GM19328 (cell line): ENCODE measurements around the gene ZNF613.
"Not testable (repeated sequence)": the region's sequence is repeated elsewhere in the genome, so short reads cannot be mapped to it uniquely, and the experiment has no call there.

Experiments used
- ATAC-seq: cut with Tn5 transposase; IDR thresholded peaks from one replicate; pipeline ENCODE4 v1.9.1; 2021; ENCODE audit warnings: mild to moderate bottlenecking, moderate library complexity; ENCODE audit not compliant: unreplicated experiment

Gene ZNF613

DNA sequence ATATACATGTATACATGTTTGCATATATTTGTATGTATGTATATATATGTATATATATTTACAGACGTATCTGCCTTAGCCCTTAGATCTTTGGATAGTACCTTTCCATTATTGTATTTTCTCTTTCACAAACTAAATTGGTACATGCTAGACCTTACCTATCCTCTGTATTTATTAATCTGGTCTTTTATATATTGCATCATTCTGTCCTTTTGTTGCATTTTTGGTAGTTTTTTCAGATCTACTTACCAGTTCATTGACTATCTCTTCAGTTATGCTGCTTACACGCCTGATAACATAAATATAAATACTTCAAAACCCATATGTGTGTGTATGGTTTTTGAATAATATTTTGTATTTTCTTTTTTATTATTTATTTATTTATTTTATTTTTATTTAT is 11.7 kb downstream of the ZNF613 start:
- ATAC-seq, result no peak

DNA sequence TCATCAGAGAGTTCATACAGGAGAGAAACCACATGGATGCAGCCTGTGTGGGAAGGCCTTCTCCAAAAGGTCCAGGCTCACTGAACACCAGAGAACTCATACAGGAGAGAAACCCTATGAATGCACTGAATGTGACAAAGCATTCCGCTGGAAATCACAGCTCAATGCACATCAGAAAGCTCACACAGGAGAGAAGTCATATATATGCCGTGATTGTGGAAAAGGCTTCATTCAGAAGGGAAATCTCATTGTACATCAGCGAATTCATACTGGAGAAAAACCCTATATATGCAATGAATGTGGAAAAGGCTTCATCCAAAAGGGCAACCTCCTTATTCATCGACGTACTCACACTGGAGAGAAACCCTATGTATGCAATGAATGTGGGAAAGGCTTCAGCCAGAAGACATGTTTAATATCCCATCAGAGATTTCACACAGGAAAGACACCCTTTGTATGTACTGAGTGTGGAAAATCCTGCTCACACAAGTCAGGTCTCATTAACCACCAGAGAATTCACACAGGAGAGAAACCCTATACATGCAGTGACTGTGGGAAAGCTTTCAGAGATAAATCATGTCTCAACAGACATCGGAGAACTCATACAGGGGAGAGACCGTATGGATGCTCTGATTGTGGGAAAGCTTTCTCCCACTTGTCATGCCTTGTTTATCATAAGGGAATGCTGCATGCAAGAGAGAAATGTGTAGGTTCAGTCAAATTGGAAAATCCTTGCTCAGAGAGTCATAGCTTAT is 17.7 kb downstream of the ZNF613 start:
- no peak for ATAC-seq

GRCh38 chr19:51946602-51947001 is 19.3 kb downstream of the ZNF613 start:
- no peak for ATAC-seq

DNA sequence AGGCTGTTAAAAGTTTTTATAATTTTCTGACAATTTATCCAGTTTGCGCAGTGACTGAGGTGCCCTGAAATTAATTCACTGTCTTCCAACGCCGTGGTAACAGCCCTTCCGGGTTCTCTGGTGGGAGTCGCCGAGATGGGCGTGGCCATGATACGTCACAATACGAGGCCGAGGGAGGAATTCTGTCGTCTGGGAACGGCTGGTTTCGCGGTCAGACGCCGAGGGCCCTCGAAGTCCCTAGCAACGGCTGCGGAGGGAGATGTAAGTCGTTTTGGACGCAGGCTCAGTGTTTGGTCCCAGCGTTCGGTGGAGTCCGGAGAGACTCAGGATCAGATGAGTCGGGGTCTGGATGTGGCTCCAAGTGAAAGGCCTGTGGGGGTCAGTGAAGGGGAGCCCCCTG is 21.7 kb downstream of the ZNF613 start:
- no peak for ATAC-seq

GRCh38 chr19:51957846-51958245 is 30.6 kb downstream of the ZNF613 start:
- not testable (repeated sequence) for ATAC-seq

DNA sequence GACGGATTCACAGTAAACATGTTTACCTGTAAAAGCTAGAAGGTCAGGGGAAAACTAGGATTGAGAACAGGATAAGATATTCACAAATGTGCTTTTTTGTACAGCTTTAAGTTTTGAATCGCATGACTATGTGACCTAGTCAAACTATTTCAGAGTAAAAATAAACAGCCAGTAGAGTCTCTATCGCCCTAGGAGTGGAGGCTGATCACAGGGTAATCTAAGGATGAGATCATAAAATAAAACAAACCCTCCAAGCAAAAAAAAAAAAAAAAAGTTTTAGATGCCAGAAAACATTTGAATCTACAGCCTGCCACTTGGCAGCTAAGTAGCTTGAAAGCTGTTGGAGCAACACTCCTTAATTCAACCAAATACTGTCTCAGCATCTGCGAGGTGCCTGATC is 32.5 kb downstream of the ZNF613 start:
- ATAC-seq, result no peak

- ATAC-seq, result not testable (repeated sequence)
Observed at GRCh38 chr19:51960621-51961233, 33.5 kb downstream of the ZNF613 start.

GRCh38 chr19:51965583-51965982 is 38.3 kb downstream of the ZNF613 start:
- ATAC-seq, result no peak

- no peak for ATAC-seq
Observed at GRCh38 chr19:51970718-51971117, 43.4 kb downstream of the ZNF613 start.

DNA sequence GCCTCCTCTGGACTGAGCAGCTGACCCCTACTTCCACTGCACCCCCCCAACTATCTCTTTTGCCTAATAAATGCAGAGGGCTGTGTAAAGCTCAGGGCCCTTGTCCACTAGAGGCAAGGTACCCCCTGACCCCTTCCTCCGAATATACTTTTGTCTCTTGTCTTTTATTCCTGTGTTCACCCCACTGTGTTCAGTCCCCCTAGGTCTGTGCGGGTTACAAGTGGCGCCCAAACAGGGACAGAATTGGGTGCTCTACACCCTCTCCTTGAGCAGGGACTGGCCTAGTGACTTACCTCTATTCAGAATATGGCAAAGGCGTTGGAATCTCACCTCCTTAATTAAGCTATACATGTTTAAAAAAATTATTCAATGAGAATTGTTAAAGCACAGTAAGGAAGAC is 44.4 kb downstream of the ZNF613 start:
- ATAC-seq, result no peak

DNA sequence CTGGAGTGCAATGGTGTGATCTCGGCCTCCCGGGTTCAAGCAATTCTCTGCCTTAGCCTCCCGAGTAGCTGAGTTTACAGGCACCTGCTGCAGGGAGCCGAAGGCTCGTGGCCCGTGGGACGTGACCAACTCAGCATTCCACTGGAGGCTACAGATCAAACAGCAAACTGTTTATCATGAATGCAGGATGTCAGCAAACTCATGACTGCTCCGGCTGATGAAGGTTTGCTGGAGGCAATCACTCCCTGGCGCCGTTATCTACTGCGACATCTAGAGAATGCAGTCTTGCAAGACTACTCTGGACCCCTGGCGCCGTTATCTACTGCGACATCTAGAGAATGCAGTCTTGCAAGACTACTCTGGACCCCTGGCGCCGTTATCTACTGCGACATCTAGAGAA is 48.5 kb downstream of the ZNF613 start:
- not testable (repeated sequence) for ATAC-seq

DNA sequence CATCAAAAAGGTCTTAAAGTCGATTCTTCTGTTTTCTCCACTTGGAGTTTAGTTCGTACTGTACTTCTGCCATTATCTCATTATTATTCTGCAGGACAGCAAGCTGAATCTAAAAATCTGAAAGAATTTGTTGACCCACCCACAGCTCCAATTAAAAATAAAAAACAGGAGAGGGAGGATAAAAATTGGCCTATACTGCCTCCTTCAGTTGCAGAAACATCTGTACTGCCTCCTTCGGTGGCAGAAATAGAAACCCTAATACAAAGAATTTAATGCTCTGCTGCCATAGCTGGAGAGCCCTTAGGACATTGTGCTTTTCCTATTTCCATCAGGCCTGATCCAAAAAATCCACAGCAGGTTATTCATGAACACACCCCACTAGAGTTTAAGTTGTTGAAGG is 49.6 kb downstream of the ZNF613 start:
- ATAC-seq, result no peak

DNA sequence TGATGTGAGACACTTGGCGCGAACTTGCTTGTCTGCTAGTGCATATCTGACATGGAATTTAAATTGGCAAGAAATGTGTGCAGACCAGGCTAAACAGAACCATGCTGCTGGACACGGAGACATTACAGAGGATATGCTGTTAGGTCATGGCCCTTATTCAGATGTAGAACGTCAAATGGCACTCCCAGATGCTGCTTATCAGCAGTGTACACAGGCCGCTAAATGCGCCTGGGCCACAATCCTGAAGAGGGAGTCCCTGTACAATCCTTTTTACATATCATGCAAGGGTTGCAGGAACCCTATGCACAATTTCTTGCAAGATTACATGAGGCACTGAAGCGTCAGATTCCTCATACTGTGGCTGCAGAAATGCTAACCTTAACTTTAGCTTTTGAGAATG is 50.1 kb downstream of the ZNF613 start:
- no peak for ATAC-seq

GRCh38 chr19:51978882-51979281 is 51.6 kb downstream of the ZNF613 start:
- ATAC-seq, result no peak

- ATAC-seq, result no peak
Observed at GRCh38 chr19:51980116-51980736, 53.0 kb downstream of the ZNF613 start.

- not testable (repeated sequence) for ATAC-seq
Observed at GRCh38 chr19:51980926-51981325, 53.7 kb downstream of the ZNF613 start.

DNA sequence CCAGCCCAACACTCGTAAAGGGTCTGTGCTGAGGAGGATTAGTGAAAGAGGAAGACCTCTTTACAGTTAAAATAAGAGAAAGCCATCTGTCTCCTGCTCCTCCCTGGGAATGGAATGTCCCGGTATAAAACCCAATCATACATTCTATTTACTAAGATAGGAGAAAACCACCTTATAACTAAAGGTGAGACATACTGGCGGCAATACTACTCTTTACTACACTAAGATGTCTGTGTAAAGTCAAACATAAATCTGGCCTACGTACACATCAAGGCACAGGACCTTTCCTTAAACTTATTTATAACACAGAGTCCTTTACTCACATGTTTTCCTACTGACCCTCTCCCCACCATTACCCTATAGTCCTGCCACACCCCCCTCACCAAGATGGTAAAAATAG is 56.1 kb downstream of the ZNF613 start:
- ATAC-seq, result no peak

- peak; percentile 64 for ATAC-seq
Observed at GRCh38 chr19:51986309-51987291, 59.3 kb downstream of the ZNF613 start, which contains the start of gene ZNF350. TSS of gene ZNF350 (minus strand) at chr19:51986840. CDS start at chr19:51974360, 12,480 bp downstream.

GRCh38 chr19:51993422-51993821 is 66.2 kb downstream of the ZNF613 start:
- no peak for ATAC-seq

DNA sequence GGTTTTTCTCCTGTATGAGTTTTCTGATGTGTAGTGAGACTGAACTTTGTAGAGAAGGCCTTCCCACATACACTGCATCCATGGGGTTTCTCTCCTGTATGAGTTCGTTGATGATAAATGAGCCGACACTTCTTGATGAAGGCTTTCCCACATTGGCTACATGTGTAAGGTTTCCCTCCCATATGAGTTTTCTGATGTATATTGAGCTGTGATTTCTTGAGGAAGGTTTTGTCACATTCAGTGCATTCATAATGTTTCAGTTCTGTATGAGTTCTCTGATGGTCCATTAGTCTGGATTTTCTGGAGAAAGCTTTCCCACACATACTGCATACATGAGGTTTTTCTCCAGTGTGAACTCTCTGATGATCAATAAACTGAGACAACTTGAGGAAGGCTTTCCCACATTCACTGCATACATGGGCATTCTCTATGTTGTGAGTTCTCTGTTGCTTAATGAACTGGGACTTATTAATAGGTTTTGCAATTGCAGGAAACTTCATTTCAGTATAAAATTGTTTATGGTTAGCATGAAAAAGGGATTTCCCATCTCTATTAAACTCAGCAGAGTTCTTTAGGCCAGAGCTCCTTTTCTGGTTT is 66.9 kb downstream of the ZNF613 start:
- no peak for ATAC-seq
